Measurements from ENCODE around the gene CFAP410. TPM values are rescaled to one million over a fixed set of nuclear protein-coding genes. Genes with fewer than 3 reads are reported as not detected.
"Not testable (repeated sequence)": the region's sequence is repeated elsewhere in the genome, so short reads cannot be mapped to it uniquely, and the experiment has no call there.

CFAP410 gene
- total RNA-seq, 1 donor from 2014 or later = 23.9 TPM

DNA sequence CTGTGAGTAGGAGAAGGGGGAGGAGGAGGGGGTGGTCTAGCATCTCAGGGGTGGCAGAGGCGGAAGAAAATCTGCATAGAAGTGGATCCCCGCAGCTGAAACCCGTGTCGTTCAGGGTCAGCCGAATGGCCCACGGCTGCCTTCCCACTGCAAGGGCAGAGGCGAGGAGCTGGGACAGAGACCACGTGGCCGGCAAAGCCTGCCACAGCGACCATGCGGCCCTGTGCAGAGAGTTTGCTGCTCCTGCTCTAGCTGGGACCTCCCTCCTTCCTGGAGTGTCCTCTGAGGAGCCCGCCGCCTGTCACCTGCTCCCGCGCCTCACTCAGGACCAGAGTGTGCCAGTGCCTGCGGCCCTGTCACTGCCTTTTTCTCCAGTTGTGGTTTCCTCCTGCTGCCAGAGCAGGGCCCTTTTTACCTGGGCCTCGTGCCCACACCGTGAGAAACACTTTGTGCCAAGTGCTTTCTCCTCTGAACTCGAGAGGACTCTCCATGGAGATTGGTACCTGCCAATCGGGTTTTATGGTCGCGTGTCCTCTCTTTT is 8.8 kb upstream of the CFAP410 start:
- no peaks in the 10 kb centered on the region for H3K36me3 Mint-ChIP-seq (ENCODE audit: low read depth)
- DNase-seq (ENCODE audit: low read depth, low spot score) = no peak
- no peak overlapping the region for H3K4me3 Mint-ChIP-seq
- H3K4me1 Mint-ChIP-seq = no peaks in the 10 kb centered on the region
- no peaks in the 10 kb centered on the region for H3K9me3 Mint-ChIP-seq
- H3K27me3 Mint-ChIP-seq (ENCODE audit: low read depth) = no peaks in the 10 kb centered on the region
- TF ChIP-seq, protein P1, sequence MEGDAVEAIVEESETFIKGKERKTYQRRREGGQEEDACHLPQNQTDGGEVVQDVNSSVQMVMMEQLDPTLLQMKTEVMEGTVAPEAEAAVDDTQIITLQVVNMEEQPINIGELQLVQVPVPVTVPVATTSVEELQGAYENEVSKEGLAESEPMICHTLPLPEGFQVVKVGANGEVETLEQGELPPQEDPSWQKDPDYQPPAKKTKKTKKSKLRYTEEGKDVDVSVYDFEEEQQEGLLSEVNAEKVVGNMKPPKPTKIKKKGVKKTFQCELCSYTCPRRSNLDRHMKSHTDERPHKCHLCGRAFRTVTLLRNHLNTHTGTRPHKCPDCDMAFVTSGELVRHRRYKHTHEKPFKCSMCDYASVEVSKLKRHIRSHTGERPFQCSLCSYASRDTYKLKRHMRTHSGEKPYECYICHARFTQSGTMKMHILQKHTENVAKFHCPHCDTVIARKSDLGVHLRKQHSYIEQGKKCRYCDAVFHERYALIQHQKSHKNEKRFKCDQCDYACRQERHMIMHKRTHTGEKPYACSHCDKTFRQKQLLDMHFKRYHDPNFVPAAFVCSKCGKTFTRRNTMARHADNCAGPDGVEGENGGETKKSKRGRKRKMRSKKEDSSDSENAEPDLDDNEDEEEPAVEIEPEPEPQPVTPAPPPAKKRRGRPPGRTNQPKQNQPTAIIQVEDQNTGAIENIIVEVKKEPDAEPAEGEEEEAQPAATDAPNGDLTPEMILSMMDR (conservative IDR thresholded peaks at IDR 0.05) = no peak
- no peak overlapping the region for H3K27ac Mint-ChIP-seq (ENCODE audit: unreplicated experiment)

DNA sequence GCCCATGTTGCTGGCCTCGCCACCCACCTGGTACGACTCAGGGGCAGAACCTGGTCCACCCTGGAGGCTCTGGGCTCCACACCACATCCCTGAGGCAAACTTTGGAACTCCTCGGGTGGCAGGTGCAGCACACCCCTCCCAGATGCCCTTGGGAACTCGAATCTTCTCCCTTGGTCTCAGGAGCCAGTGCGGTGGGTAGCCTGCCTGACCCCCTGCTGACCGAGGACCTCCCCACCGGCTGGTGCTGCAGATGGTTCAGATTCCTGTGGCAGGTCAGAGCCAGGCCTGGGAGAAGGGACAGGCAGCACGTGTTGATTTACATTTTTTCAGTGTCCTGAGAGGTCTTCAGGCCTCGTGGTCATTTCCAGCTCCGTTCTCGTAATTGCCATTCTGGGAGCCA is 6.3 kb upstream of the CFAP410 start:
- TF ChIP-seq, protein P1 (conservative IDR thresholded peaks at IDR 0.05) = no peak
- no peaks in the 10 kb centered on the region for H3K36me3 Mint-ChIP-seq (ENCODE audit: low read depth)
- H3K9me3 Mint-ChIP-seq = no peaks in the 10 kb centered on the region
- H3K4me3 Mint-ChIP-seq = no peak overlapping the region
- DNase-seq (ENCODE audit: low read depth, low spot score) = no peak
- no peaks in the 10 kb centered on the region for H3K27me3 Mint-ChIP-seq (ENCODE audit: low read depth)
- no peak overlapping the region for H3K27ac Mint-ChIP-seq (ENCODE audit: unreplicated experiment)
- peaks cover 3% of the 10 kb centered on the region for H3K4me1 Mint-ChIP-seq

DNA sequence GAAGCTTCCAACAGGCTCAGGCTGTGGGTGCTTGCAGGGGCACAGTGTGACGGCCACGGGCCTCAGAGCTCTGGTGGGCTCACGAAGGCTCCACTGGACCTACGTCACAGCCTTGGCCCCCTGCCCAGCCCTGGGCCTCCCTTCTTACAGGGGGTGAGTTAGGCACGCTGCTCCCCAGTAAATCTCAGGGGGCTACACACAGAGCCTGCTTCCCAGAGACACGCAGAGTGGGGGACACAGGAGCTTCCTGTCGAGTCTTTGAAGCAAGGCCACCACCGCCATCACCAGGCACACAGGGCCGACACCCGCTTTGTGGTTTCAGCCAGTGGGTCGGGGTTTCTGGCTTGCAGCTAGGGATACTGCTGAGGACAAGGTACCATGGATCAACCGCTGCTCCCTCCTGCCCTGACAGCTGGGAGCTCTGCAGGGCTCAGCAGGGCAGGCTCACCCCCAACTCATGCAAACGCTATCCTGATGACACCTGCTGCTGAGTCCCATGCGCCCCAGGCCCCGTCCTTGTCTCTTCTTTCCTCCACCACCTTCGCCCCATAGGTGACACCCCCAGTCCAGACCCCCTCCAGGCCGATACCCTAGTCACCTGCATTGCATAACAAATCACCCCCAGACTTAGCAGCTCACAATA is 5.5 kb upstream of the CFAP410 start:
- Mint-ChIP-seq H3K9me3 (no peaks in the 10 kb centered on the region), H3K27me3 (ENCODE audit: low read depth) (no peaks in the 10 kb centered on the region), H3K4me1 (peaks cover 10% of the 10 kb centered on the region), H3K4me3 (no peak overlapping the region), H3K36me3 (ENCODE audit: low read depth) (no peaks in the 10 kb centered on the region), H3K27ac (ENCODE audit: unreplicated experiment) (no peak overlapping the region)
- TF ChIP-seq, protein P1 (conservative IDR thresholded peaks at IDR 0.05) = no peak
- no peak for DNase-seq (ENCODE audit: low read depth, low spot score)

DNA sequence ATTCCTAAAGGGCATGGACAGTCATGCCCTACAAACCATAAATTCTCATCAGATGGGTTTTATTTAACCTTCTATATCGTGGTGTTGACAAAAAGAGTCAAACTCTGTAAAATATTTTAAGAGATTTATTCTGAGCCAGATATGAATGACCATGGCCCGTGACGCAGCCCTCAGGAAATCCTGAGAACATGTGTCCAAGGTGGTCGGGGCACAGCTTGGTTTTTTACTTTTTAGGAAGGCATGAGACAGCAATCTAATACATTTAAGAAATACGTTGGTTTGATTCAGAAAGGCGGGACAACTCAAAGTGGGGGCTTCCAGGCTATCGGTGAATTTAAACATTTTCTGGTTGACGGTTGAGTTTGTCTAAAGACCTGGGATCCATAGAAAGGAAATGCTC is 3.8 kb upstream of the CFAP410 start:
- peaks cover 19% of the 10 kb centered on the region for H3K4me1 Mint-ChIP-seq
- H3K36me3 Mint-ChIP-seq (ENCODE audit: low read depth); H3K9me3 Mint-ChIP-seq; H3K27ac Mint-ChIP-seq (ENCODE audit: unreplicated experiment); H3K27me3 Mint-ChIP-seq (ENCODE audit: low read depth); DNase-seq (ENCODE audit: low read depth, low spot score): not testable (repeated sequence)
- H3K4me3 Mint-ChIP-seq = peak overlapping the region; percentile 2

DNA sequence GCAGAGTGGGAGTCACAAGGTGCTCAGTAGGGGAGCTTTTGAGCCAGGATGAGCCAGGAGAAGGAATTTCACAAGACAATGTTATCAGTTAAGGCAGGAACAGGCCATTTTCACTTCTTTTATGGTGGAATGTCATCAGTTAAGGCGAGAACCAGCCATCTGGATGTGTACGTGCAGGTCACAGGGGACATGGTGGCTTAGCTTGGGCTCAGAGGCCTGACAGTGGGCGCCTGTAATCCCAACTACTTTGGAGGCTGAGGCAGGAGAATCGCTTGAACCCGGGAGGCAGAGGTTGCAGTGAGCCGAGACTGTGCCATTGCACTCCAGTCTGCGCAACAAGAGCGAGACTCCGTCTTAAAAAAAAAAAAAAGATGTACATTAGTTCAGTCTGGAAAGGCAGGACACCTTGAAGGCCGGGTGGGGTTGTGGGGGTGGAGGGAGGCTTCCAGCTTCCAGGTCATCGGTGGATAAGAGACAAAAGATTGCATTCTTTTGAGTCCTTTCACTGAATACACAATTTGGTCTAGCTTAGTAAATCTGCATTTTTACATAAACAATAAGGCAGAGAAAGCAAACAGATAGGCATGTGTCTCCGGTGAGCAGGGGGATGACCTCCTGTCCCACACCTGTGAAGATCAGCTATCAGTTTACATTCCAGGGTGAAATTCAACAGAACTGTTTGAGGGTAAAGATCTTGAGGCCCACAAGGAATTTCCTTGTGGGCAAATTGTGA is 2.7 kb upstream of the CFAP410 start:
- H3K36me3 Mint-ChIP-seq (ENCODE audit: low read depth); DNase-seq (ENCODE audit: low read depth, low spot score); H3K27ac Mint-ChIP-seq (ENCODE audit: unreplicated experiment); H3K9me3 Mint-ChIP-seq; H3K27me3 Mint-ChIP-seq (ENCODE audit: low read depth): not testable (repeated sequence)
- Mint-ChIP-seq H3K4me1 (peaks cover 29% of the 10 kb centered on the region), H3K4me3 (peak overlapping the region; percentile 31)

DNA sequence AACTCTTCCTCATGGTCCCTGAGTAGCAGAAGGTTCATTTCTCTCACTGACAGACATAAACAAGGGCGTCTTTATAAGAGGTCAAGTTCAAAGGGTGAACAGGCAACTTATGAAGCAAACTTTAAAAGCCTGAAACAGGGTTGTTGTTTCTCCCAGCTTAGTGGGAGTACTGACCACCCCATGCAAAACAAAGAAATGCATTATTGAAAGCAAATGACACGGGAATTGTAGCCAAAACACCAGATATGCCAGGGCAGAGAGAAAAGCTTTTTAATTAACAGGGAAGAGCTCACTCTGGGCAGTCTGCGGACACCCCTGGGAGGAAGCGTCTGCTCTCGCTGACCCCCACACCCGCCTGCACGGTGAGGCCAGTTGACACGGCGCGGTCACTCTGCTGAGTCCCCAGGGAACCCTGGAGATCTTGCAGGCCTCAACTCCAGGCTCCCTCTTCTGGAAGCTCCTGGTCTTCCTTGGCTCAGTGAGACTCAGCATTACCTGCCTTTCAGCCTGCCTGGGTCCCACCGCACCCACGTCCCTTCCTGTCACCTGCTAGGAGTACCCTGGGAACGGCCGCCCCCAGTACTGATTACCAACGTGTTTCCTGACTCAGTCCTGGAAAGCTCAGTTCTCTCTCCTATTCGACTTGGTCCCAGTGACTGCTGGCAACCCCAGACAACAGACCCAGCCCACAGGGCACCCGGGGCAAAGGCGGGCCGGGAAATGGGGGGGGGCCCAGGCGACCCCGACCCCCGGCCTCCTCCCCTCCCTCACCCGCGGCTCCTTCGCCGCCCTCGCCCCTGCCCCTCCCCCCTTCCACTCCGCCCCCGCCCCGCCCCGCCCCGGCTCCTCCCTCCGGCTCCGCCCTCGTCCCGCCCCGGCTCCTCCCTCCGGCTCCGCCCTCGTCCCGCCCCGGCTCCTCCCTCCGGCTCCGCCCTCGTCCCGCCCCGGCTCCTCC is 972 bp downstream of the CFAP410 start:
- no peaks in the 10 kb centered on the region for H3K27me3 Mint-ChIP-seq (ENCODE audit: low read depth)
- no peaks in the 10 kb centered on the region for H3K9me3 Mint-ChIP-seq
- H3K27ac Mint-ChIP-seq (ENCODE audit: unreplicated experiment) = no peak overlapping the region
- no peaks in the 10 kb centered on the region for H3K36me3 Mint-ChIP-seq (ENCODE audit: low read depth)
- TF ChIP-seq, protein P1 (conservative IDR thresholded peaks at IDR 0.05) = peak; percentile 49
- DNase-seq (ENCODE audit: low read depth, low spot score) = peak; percentile 46
- peak overlapping the region; percentile 71 for H3K4me3 Mint-ChIP-seq
- H3K4me1 Mint-ChIP-seq = peaks cover 30% of the 10 kb centered on the region

Measured in neural crest cell (in vitro differentiated cells).